ENCODE measurements around the gene MTARC1.

Gene MTARC1

GRCh38 chr1:220769205-220769604, 17.5 kb upstream of the MTARC1 start:
- in situ Hi-C loops (cut with MboI; ENCODE audit: low sequenced_read_pairs): no loop called here

GRCh38 chr1:220770245-220770913, 16.3 kb upstream of the MTARC1 start:
- in situ Hi-C loops (cut with MboI; ENCODE audit: low sequenced_read_pairs): no loop called here

- in situ Hi-C loops (cut with MboI; ENCODE audit: low sequenced_read_pairs): no loop called here
These were observed 13.9 kb upstream of the MTARC1 start for GRCh38 chr1:220772846-220773245.

- in situ Hi-C loops (cut with MboI; ENCODE audit: low sequenced_read_pairs): no loop called here
These were observed 11.4 kb upstream of the MTARC1 start for GRCh38 chr1:220775240-220775853.

- in situ Hi-C loops (cut with MboI; ENCODE audit: low sequenced_read_pairs): no loop called here
These were observed 10.5 kb upstream of the MTARC1 start for GRCh38 chr1:220776254-220776653.

- in situ Hi-C loops (cut with MboI; ENCODE audit: low sequenced_read_pairs): no loop called here
These were observed 9.9 kb upstream of the MTARC1 start for GRCh38 chr1:220776720-220777326.

GRCh38 chr1:220783453-220783852, 3.3 kb upstream of the MTARC1 start:
- in situ Hi-C loops (cut with MboI; ENCODE audit: low sequenced_read_pairs): no loop called here

GRCh38 chr1:220784751-220785150, 2.0 kb upstream of the MTARC1 start:
- in situ Hi-C loops (cut with MboI; ENCODE audit: low sequenced_read_pairs): no loop called here

GRCh38 chr1:220785166-220786056, 1.3 kb upstream of the MTARC1 start:
- in situ Hi-C loops (cut with MboI; ENCODE audit: low sequenced_read_pairs): no loop called here

- in situ Hi-C loops (cut with MboI; ENCODE audit: low sequenced_read_pairs): no loop called here
These were observed 716 bp upstream of the MTARC1 start for GRCh38 chr1:220786057-220786336.

- in situ Hi-C loops (cut with MboI; ENCODE audit: low sequenced_read_pairs): no loop called here
These were observed 431 bp downstream of the MTARC1 start for GRCh38 chr1:220787069-220787619.

GRCh38 chr1:220788900-220789299, 2.2 kb downstream of the MTARC1 start:
- in situ Hi-C loops (cut with MboI; ENCODE audit: low sequenced_read_pairs): no loop called here

- in situ Hi-C loops (cut with MboI; ENCODE audit: low sequenced_read_pairs): no loop called here
These were observed 2.9 kb downstream of the MTARC1 start for GRCh38 chr1:220789532-220790147.

GRCh38 chr1:220791285-220791684, 4.6 kb downstream of the MTARC1 start:
- in situ Hi-C loops (cut with MboI; ENCODE audit: low sequenced_read_pairs): no loop called here

- in situ Hi-C loops (cut with MboI; ENCODE audit: low sequenced_read_pairs): no loop called here
These were observed 5.2 kb downstream of the MTARC1 start for GRCh38 chr1:220791956-220792355.

GRCh38 chr1:220796530-220796929, 9.8 kb downstream of the MTARC1 start:
- in situ Hi-C loops (cut with MboI; ENCODE audit: low sequenced_read_pairs): no loop called here

- in situ Hi-C loops (cut with MboI; ENCODE audit: low sequenced_read_pairs): no loop called here
These were observed 10.3 kb downstream of the MTARC1 start for GRCh38 chr1:220797044-220797443.

GRCh38 chr1:220797553-220797952, 10.8 kb downstream of the MTARC1 start:
- in situ Hi-C loops (cut with MboI; ENCODE audit: low sequenced_read_pairs): no loop called here

GRCh38 chr1:220798338-220798737, 11.6 kb downstream of the MTARC1 start:
- in situ Hi-C loops (cut with MboI; ENCODE audit: low sequenced_read_pairs): no loop called here

GRCh38 chr1:220800262-220800661, 13.5 kb downstream of the MTARC1 start:
- in situ Hi-C loops (cut with MboI; ENCODE audit: low sequenced_read_pairs): loop anchor here (25.0 kb wide), 1 partner anchor 637 kb away; no protein-coding TSS in a partner anchor
